ENCODE results near the gene EIPR1. TPM values are rescaled to one million over a fixed set of nuclear protein-coding genes. Genes with fewer than 3 reads are reported as not detected.
"Not testable (repeated sequence)": the region's sequence is repeated elsewhere in the genome, so short reads cannot be mapped to it uniquely, and the experiment has no call there.

EIPR1 gene
- total RNA-seq, 1 experiment from 2014 or later: 71.2 TPM

DNA sequence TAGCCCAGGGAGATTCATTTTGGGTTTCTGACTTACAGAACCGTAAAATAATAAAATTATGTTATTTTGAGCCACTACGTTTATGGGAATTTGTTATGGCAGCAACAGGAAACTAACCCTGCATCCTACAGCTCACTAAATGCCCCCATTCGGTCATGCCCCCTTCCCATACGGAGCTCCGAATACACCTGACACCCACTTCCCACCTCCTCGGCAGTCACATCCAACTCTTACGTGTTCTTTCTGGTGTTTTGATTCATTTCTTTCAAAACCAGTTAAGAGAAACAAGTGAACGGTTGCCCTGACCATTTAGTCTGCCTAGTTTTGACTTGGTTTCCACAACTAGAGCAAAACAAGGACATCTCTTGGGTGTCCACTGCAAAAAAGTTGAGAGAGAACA, 19.7 kb downstream of the EIPR1 start:
- DNase-seq (ENCODE audit: low read depth): no peak

- not testable (repeated sequence) for DNase-seq (ENCODE audit: low read depth)
These were observed 20.2 kb downstream of the EIPR1 start for GRCh38 chr2:3357446-3357845.

GRCh38 chr2:3356799-3357198, 20.8 kb downstream of the EIPR1 start:
- DNase-seq (ENCODE audit: low read depth): no peak

GRCh38 chr2:3355951-3356569, 21.6 kb downstream of the EIPR1 start:
- no peak for DNase-seq (ENCODE audit: low read depth)

GRCh38 chr2:3354986-3355385, 22.6 kb downstream of the EIPR1 start:
- no peak for DNase-seq (ENCODE audit: low read depth)

GRCh38 chr2:3349211-3349693, 28.4 kb downstream of the EIPR1 start:
- DNase-seq (ENCODE audit: low read depth): no peak

GRCh38 chr2:3348767-3349166, 28.9 kb downstream of the EIPR1 start:
- no peak for DNase-seq (ENCODE audit: low read depth)

GRCh38 chr2:3345621-3346020, 32.0 kb downstream of the EIPR1 start:
- no peak for DNase-seq (ENCODE audit: low read depth)

- DNase-seq (ENCODE audit: low read depth): no peak
These were observed 32.7 kb downstream of the EIPR1 start for GRCh38 chr2:3344897-3345296.

- no peak for DNase-seq (ENCODE audit: low read depth)
These were observed 34.6 kb downstream of the EIPR1 start for GRCh38 chr2:3343012-3343411.

- DNase-seq (ENCODE audit: low read depth): no peak
These were observed 35.3 kb downstream of the EIPR1 start for GRCh38 chr2:3342324-3342723.

- no peak for DNase-seq (ENCODE audit: low read depth)
These were observed 36.3 kb downstream of the EIPR1 start for GRCh38 chr2:3341336-3341735.

DNA sequence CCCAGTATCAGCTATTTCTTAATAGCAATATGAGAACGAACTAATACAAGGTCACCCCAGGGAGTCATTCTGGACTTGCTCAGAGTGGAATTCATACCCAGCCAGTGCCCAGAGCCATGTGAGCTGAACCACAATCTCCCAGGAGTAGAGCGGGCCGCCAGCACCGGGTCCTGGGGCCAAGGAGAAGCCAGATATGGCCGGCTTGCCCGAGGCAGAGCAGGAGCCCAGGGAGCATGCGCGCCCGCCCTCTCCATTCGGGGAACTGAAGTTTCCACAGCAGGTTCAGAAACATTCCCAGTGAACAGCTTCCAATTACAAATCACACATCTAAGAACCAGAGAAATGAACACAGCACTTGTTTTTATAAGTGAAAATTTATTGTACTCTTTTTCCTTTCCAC, 37.5 kb downstream of the EIPR1 start:
- DNase-seq (ENCODE audit: low read depth): no peak

DNA sequence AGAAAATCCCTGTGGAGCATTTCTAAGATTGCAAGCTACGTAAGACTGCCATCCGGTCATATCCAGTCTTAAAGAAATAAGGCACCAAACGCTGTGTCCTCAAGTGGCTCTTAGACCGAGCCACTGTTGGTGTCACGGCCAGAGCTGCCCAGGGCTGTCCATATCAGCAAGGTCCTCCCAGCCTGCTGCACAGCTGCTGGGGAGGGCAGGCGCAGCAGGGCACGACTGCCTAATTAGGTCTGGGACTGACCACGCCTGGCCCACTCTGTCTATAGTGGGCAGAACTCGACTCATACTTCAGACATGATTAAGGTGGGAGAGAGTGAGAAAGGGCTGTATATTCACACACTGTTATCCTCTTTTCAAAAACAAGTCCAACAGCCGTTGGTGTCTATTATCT, 39.3 kb downstream of the EIPR1 start:
- no peak for DNase-seq (ENCODE audit: low read depth)

GRCh38 chr2:3336844-3337243, 40.8 kb downstream of the EIPR1 start:
- DNase-seq (ENCODE audit: low read depth): no peak

DNA sequence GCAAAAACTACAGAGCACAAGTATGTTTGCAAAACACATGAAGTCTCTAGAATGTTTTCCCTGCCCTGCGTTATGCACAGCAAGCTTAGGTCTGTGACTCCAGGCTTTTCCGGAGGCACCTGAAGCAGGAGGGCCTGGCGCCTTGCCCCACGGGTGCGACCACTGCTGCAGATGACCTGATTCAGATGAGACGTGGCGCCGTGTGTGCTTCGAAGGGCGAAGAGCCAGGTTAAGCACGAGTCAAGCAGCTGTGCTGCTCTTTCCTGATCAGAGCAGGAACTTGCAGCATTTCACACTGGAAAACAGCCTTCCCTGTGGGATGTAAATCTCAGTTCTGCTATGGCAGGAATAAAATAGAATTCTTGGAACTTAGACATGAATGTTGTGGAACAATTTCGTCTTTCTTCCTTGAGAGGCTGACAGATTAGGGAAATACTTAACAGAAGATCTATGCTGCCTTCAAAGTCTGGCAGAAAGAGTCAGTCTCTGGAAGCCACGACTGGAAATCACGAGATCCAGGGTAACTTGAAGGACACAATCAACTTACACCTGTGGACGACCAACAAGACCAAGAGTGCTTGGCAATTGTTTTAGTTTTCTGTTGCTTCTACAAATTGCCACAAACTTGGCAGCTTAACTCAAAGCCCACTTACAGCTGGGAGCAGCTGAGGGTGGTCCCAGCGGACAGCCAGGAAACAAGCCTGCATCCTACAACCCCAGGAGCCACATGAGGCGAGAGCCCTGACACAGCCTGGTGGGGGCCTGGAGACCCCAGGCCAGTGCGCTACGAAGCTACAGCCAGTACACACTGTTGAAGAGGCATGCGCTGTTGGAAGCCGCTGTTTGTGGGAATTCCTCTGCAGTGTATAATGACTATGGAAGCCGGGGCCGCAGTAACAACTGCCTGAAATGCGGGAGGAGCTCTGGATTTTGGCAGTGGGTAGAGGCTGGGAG, 42.9 kb downstream of the EIPR1 start:
- no peak for DNase-seq (ENCODE audit: low read depth)

- DNase-seq (ENCODE audit: low read depth): no peak
These were observed 45.5 kb downstream of the EIPR1 start for GRCh38 chr2:3332133-3332532.

DNA sequence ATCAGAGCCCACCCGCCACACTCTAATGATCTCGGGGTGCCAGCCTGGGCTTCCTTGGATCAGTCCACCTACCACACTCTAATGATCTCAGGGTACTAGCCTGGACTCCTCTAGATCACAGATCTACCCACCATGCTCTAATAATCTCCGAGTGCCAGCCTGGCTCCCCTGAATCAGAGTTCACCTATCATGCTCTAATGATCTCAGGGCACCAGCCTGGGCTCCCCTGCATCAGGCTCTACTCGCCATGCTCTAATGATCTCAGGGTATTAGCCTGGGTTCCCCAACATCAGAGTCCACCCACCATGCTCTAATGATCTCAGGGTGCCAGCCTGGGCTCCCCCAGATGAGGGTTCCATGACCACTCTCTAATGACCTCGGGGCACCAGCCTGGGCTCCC, 48.1 kb downstream of the EIPR1 start:
- DNase-seq (ENCODE audit: low read depth): no peak

DNA sequence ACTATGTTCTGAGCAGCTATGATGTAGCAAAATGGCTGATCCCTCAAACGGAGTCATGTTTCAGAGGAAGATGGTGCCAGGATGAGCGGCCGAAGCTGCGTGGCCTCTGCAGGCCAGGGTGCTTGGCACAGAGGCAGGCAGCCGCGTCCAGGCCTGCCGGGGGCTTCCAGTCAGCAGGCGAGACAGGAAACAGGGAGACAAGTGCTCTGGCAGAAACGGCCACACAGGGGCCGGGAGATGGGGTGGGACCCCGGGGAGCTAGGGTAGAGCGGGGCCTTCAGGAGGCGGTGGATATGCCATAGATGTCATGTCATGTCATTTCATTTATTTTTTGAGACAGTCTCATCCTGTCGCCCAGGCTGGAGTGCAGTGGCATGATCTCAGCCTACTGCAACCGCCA, 50.7 kb downstream of the EIPR1 start:
- DNase-seq (ENCODE audit: low read depth): no peak

- no peak for DNase-seq (ENCODE audit: low read depth)
These were observed 51.5 kb downstream of the EIPR1 start for GRCh38 chr2:3326182-3326537.

GRCh38 chr2:3325458-3326181, 52.0 kb downstream of the EIPR1 start:
- no peak for DNase-seq (ENCODE audit: low read depth)
